C1 segment of cervical spinal cord (tissue), 14 donors: ENCODE results near the gene NINL.

Source experiments
- DNase-seq, 14 donors: peaks; one replicate each; lab custom pipeline; 2025; lab: John Stamatoyannopoulos, UW

NINL gene

DNA sequence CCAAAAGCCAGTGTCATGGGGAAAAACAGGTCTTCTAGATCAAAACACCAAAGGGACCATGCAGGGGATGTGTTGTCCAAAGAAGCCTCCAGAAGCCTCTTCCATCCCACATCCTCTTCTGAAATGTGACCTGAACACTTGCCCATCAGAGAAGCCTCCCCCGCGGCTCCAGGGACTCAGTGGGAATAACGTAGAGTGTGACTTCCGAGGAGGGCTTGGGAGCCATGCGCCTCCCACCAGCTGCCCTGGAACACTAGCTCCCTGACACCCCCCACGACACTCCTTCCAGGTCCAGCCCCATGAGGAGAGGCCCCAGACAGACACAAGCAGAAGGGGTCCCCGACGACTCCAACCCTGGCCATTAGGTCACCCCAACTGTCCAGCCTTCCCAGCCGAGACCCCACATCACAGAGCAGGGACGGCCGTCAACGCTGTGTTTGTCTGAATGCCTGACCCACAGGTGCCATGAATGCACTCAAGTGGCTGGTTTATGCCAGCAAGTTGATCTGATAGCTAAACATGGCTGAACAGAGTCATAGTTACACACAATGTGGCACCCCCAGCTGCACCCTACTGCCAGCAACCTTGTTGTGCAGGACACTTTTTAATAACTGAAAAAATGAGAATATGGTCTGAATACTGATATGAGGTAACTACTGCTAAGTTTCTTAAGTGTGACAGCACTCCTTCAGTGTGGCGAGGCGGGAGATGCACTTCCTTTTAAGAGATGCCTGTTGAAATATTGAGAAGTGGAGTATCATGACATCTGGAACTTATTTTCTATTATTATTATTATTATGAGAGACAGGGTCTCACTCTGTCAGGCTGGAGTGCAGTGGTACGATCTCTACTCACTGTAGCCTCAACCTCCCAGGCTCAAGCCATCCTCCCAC lies 119.8 kb downstream of the NINL start:
- no peak for DNase-seq

DNA sequence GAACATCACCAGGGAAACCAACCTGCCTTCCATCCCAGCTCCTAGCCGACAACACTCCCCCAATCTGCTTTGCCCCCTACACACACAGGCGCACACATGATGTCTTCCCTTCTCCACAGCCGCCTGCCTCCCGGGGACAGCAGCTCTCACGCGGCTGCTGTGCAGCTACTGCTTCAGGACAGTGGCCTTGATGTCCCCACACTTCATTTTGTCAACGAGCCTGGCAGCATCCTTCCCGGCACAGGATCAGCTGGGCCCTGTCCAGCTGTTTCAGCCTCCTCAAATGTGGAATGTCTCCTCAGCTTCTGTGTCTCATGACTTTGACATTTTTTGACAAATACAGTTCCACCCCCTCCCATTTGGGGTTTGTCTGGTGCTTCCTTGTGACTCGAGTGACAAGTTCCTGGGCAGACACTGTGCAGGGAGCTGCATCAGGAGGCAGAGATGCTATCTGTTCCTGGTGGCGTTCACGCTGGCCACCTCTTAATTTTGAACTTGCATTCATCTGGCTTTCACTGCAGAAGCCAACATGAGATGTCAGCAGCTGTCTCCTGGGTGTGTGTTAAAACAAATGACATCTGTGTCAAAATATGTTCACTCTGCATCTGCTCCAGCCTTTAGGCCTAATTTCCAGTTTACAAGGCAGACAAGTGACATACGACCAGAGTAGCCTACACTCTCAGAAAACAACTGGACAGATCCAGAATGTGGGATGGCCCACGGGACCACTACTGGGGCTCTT lies 120.7 kb downstream of the NINL start:
- DNase-seq = no peak

DNA sequence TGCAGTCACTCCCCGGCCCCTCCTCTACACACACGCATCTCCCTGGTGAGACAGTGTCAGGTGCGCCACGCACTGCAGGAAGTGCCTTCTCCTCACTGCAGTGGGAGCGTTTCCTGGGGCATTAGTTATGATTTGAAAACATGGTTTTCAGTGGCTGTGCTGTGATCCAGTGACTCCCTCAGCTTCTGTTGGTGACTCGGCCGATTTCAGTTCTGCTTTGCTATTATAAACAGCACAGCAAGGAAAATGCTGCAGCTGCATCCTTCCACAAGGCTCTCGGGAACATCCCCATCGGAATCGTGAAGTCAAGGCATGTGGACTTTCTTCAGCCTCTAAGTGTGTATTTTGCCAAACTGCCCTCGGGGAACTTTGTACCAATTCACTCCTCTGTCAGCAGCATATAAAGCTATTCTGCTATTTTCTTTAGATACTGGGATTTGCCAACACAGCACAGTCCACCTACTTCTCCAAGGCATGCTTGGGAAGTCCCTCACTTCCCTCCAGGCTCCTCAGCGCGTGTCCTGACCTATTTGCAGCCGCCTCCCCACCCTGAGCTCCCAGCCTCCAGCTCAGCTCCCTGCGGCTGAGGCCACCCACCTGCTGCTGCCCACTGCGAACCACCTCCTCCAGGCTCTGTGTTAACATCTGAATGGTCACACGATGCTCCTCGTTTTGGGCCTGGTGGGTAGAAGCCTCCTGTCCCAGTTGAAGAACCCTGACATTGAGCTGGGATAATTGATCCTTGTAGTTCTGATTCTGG lies 123.4 kb downstream of the NINL start:
- no peak for DNase-seq

GRCh38 chr20:25461281-25461650 lies 124.1 kb downstream of the NINL start:
- no peak for DNase-seq

DNA sequence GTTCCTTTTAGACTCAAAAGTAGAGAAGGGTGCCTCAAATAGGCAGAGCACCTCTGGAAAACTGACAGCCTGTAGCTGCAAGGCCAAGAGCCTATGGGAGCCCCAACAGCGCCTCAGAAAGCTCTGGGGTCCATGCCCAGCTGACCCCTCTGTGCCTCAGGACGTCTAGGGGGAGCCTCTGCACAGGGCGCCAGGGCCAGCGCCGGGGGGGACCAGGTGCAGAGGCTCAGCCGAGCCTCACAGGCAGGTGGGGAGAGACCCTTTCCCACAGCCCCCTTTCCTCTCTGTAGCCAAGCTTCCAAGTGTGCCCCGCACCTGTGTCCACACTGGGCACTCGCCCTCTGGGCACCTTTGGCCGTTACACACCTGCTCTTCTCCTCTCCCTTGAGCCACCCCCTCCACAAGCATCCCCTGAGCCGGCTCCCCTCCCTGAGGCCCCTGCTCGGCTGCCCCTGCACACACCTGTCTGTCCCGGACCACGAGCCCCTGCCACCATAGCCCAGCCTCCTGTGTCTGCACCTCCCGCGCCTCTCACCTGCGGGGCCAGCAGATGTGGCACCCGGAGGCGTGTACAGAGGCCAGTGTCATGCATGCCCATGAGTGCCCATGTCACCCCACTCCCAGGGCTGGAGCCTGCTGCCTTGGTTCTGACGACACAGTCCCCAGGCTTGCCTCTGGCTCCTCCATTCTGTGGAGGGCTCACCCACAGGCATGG lies 124.6 kb downstream of the NINL start:
- no peak for DNase-seq

- DNase-seq = no peak
Measured at GRCh38 chr20:25459916-25460535, 125.3 kb downstream of the NINL start.

DNA sequence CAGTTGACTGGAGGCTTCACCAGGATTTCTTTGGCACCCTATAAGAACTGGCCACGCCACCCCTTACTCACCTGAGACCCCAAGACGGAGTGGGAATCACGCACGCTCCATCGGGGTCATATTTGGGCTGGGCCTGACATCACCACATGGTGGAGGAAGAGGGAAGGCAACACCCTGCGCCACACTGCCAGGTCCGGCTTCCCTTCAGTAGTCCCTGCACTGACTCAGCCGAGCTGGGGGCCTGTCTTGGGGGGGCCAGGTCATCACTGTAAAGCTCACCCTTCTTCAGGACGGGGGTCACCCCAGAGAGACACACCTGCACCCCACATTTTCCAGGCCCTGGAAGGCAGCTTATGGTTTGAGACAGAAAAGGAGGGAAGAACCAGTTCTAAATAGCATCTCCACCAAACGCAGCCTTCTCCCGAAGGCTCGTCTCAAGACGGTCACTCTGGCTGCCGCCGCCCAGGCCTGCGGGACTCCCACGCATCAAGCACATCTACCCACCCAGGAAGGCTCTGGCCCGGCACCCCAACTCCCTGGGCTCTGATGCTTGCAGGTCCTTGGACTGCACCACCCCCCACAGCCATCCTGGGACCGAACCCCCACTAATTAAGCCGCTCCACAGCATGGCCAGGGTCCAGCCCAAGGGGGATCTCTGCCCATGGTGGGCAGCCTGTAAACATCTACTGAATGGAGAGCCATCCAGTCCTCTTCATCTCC lies 126.1 kb downstream of the NINL start:
- DNase-seq = no peak

DNA sequence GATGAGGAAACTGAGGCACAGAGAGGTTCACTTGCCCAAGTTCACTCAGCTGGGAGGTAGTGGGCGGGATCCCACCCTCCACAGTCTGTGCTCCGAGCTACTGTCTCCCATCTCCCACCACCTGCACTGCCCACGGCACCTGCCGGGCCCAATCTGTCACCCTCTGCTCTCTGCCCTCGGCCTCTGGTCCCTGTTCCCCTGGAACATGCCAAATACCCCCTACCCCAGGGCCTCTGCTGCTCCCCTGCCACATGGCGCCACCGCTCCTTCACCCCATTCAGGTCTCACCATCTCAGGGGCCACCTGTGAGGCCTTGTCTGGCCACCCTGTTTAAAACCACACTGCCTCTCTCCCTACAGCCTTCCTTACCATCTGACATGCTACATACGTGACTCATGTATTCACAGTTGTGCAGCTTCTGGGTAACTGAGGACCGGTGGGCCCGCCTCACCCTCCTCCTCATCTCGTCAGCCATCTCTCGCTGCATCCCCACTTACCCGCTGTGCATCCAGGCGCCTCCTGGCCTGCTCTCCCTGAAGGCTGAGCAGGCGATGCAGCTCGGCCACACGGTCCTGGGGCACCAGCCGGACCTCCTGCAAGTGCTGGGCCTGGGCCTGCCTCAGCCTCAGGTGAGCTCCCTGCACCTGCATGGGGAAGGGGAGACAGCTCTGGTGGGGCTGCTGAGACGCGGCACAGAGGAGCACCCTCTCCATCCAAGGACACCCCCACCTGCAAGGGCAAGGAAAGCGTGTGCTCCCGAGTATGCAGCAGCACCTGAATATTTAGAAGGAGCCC lies 127.2 kb downstream of the NINL start:
- DNase-seq = no peak

DNA sequence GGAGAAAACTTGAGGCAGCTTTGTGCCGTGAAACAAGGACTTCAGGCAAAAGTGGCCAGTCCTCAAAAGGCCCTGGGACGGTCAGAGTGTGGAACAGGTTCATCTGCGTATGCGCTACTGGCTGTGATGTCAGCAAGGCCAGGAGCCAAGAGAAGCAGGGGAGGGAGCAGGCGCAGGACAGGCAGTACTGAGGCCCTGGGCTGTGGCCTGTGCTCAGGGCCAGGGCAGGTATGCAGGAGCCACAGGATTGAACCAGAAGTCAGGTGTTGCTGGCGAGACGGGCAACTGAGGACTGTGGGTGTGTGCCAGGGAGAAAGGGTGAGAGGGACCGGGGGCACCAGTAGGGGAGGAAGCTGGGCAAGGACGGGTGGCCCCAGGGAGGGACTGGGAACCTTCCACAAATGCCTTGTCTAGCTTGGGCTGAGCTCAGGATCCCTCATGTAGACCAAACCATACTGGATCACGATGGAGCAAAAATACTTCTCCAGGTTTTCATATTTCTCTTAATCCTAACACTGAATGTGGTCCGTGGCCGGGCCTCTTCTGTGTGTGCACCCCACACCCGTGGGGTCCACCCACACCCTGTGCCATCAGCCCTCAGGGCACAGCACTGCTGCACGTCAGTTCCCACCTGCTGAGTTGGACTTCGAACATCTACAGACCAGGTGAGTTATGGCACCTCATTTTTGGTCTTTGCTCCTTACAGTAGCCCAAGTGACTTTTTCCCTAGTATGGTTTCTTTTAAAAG lies 131.0 kb downstream of the NINL start:
- no peak for DNase-seq

GRCh38 chr20:25453035-25453810 lies 132.1 kb downstream of the NINL start:
- DNase-seq = no peak

GRCh38 chr20:25452333-25452732 lies 133.0 kb downstream of the NINL start:
- DNase-seq = no peak

GRCh38 chr20:25447671-25448070 lies 137.7 kb downstream of the NINL start:
- DNase-seq = no peak

DNA sequence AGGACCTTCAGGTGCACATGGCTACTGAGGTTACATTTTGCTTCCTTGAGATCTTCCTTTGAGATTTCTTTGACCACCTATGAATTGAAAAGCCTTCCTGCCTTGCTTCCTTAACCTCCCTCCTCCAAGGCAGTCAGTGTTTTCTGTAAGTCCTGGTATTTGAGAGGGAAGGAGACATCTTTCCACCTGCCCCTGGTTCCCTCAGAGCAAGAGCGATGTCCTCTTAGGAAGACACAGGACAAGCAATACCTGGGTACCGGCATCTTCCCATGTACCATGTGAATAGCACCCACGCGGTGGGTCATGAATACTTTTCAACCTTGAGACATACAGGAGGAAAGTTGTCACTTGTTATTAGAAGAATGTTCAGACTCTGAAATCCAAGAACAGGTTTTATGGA lies 140.8 kb downstream of the NINL start:
- DNase-seq = no peak

DNA sequence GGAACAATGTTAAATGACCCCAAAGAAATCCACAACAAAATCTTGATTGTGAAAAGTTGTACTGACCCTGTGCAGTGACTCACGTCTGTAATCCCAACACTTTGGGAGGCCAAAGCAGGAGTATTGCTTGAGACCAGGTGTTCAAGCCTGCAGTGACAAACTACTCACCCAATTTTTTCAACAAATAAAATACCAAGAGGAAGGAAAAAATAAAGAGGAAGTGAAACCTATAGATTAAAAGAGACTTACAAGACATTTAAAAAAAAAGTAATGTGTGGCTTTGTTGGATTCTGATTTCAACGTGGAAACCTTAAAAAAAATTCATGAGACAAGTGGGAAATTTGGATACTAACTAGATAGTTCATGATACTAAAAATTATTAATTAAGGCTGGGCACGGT lies 146.0 kb downstream of the NINL start:
- DNase-seq = no peak

GRCh38 chr20:25437153-25437581 lies 148.2 kb downstream of the NINL start:
- DNase-seq = no peak

DNA sequence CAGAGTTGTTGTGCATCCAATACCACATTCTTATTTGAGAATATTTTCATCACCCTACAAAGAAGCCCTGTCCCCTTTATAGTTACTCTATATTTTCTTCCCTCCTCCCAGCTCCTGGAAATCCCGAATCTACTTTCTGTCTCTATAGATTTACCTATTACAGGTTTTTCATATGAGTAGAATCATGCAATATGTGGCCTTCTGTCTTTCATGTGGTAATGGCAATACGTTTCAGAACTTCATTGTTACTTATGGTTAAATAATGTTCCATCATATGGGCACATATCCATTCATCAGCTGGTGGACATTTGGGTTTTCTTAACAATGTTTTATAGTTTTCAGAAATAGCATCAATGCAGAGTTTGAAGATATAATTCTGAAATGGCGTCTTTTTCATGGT lies 160.8 kb downstream of the NINL start:
- no peak for DNase-seq

DNA sequence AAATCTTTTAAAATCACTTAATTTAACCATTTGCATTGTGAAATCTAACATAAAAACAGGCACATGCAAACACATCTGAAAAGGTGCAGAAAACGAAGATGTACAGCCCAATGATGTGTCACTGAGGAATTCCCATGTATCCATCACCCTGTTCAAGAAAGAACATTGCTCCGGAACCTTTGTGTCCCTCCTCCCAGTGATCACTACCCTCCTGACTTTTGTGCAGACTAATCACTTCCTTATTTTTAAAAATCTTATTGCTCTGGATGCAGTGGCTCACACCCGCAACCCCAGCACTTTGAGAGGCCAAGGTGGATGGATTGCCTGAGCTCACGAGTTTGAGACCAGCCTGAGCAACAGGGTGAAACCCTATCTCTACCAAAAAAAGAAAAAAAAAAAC lies 163.3 kb downstream of the NINL start:
- no peak for DNase-seq

DNA sequence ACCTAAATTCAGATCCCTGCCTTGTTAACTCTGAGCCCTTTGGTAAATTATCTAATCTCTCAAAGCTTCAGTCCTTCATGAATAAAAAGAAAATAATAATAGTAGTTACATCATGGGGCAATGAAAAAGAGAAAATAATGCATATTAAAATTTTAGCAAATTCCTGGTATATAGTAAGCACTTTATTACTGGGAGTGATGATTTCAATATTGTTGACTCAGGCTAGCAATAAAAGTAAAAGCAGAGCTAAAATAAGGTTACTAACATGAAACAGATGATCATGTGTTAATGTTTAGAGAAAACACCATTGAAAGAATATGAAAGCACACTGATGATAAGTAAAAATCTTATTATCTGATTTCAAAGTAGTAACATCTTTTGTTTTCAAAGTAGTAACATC lies 164.2 kb downstream of the NINL start:
- no peak for DNase-seq
